PFSK-1 (cell line): ENCODE measurements around the gene BMP7.

Source experiments
- POLR2AphosphoS5 ChIP-seq: IDR thresholded peaks from 2 replicates; pipeline ENCODE4 v1.6.1; 2012; ENCODE audit warnings: low read depth, mild to moderate bottlenecking, control low read depth, low read length, moderate library complexity
- SIN3A ChIP-seq: IDR thresholded peaks from 2 replicates; pipeline ENCODE4 v1.6.1; 2012; ENCODE audit warnings: mild to moderate bottlenecking, low read length, moderate library complexity, borderline replicate concordance; ENCODE audit not compliant: insufficient read depth
- TAF1 ChIP-seq: IDR thresholded peaks from 2 replicates; pipeline ENCODE4 v1.6.1; 2012; ENCODE audit warnings: low read length, control low read depth, borderline replicate concordance; ENCODE audit not compliant: insufficient read depth
- TF ChIP-seq, protein P1 (sequence below), 2 experiments: IDR thresholded peaks; 2 replicates each; pipeline versions ENCODE4 v1.6.1 to v1.8.0; 2011 to 2012; ENCODE audit warnings: low read depth in 2 of 2, low read length in 2 of 2, control low read depth in 1 of 2, inconsistent platforms in 1 of 2, mild to moderate bottlenecking in 1 of 2, moderate library complexity in 1 of 2; ENCODE audit not compliant: insufficient read depth in 1 of 2

DNA sequence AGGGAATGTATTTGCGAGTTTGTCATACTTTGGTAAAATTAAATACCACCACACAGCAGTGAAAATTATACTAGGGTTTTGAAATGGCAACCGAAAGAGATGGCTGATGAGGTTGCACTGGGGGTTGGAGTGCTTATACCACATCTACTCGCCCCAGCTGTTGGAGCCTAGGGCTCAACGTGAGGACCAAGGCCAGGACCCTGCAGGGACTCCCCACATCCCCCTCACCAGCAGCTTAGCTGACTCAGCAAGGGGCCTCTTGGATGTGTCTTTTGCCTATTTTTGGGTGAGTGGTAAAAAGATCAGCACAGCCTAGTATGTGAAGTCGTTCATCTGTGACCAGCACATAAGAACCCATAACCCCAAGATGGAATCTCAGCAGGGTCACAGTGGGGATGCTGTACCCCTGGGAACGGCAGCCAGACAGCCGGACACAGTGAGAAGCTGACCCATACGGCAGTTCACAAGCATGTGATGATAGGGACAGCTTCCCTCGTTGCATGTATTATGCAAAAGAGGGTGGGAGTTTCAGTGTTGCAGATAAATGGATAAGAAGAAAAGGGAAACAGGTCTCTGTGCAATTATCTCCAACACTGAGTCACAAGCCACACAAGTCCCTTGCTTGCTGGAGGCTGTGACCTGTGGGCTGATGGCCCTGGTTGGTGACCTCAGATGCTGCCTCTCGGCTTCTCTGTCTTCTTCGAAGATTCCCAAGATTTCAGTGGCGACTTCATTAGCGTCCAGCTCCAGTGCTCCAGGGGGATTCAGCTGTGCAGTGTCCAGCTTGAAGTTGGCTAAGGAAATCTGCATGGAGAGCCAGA, 42.2 kb upstream of the BMP7 start:
- TF ChIP-seq POLR2AphosphoS5 (no peak), TAF1 (no peak), SIN3A (no peak)
- TF ChIP-seq, protein P1, sequence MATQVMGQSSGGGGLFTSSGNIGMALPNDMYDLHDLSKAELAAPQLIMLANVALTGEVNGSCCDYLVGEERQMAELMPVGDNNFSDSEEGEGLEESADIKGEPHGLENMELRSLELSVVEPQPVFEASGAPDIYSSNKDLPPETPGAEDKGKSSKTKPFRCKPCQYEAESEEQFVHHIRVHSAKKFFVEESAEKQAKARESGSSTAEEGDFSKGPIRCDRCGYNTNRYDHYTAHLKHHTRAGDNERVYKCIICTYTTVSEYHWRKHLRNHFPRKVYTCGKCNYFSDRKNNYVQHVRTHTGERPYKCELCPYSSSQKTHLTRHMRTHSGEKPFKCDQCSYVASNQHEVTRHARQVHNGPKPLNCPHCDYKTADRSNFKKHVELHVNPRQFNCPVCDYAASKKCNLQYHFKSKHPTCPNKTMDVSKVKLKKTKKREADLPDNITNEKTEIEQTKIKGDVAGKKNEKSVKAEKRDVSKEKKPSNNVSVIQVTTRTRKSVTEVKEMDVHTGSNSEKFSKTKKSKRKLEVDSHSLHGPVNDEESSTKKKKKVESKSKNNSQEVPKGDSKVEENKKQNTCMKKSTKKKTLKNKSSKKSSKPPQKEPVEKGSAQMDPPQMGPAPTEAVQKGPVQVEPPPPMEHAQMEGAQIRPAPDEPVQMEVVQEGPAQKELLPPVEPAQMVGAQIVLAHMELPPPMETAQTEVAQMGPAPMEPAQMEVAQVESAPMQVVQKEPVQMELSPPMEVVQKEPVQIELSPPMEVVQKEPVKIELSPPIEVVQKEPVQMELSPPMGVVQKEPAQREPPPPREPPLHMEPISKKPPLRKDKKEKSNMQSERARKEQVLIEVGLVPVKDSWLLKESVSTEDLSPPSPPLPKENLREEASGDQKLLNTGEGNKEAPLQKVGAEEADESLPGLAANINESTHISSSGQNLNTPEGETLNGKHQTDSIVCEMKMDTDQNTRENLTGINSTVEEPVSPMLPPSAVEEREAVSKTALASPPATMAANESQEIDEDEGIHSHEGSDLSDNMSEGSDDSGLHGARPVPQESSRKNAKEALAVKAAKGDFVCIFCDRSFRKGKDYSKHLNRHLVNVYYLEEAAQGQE (IDR thresholded peaks at IDR 0.05; ENCODE audit: insufficient read depth in 1 of 2, low read depth in 2 of 2, low read length in 2 of 2): no peak
